H1 (cell line): ENCODE results near the gene CNOT10. TPM values are rescaled to one million over a fixed set of nuclear protein-coding genes. Genes with fewer than 3 reads are reported as not detected.

Source experiments
- CTCF ChIA-PET: fragments of 300-600 bp; sonication (Branson Sonifier 250); formaldehyde crosslinking; loops from one replicate; lab custom pipeline; 2021; ENCODE audit not compliant: partially characterized antibody; lab: Charles Lee
- POLR2A ChIA-PET: fragments of 300-600 bp; sonication (Branson Sonifier 250); formaldehyde crosslinking; loops from one replicate; lab custom pipeline; 2021; ENCODE audit warnings: inconsistent platforms; ENCODE audit not compliant: partially characterized antibody; lab: Charles Lee
- DNase-seq, 2 experiments: peaks; one replicate each; pipeline versions ENCODE4 v3.0.0 to v3.0.0-alpha.2; 2010 to 2022; ENCODE audit warnings: low spot score in 2 of 2, low read depth in 1 of 2, mixed read lengths in 1 of 2
- FAIRE-seq: peaks from 2 replicates; lab custom pipeline; 2011; peaks lifted over from hg19 to GRCh38; lab: Jason Lieb, UNC
- H2AFZ ChIP-seq: 2 replicates; pipeline ENCODE4 v1.8.1; 2012; ENCODE audit warnings: low read length, inconsistent platforms
- H2AK5ac ChIP-seq: 2 replicates; pipeline ENCODE4 v1.6.1; 2013; ENCODE audit warnings: low read depth, low read length
- H2BK120ac ChIP-seq: replicated peaks from 2 replicates; pipeline ENCODE3; 2013; ENCODE audit warnings: low read depth, low read length, inconsistent platforms
- H2BK12ac ChIP-seq: 2 replicates; pipeline ENCODE4 v1.6.1; 2013; ENCODE audit warnings: low read depth, low read length
- H2BK15ac ChIP-seq: 2 replicates; pipeline ENCODE4 v1.6.1; 2013; ENCODE audit warnings: low read length
- H2BK20ac ChIP-seq: 2 replicates; pipeline ENCODE4 v1.6.1; 2013; ENCODE audit warnings: low read length
- H2BK5ac ChIP-seq: 2 replicates; pipeline ENCODE4 v1.6.1; 2013; ENCODE audit warnings: low read depth, low read length
- H3K14ac ChIP-seq: 2 replicates; pipeline ENCODE4 v1.6.1; 2013; ENCODE audit warnings: inconsistent platforms; ENCODE audit not compliant: insufficient read length
- H3K18ac ChIP-seq: 2 replicates; pipeline ENCODE4 v1.6.1; 2013; ENCODE audit warnings: low read length; ENCODE audit errors: extremely low read depth
- H3K23ac ChIP-seq: 2 replicates; pipeline ENCODE4 v1.6.1; 2013; ENCODE audit warnings: inconsistent platforms; ENCODE audit not compliant: insufficient read length
- H3K23me2 ChIP-seq: 2 replicates; pipeline ENCODE4 v1.6.1; 2013; ENCODE audit warnings: low read depth, low read length
- H3K27ac ChIP-seq: 2 replicates; pipeline ENCODE4 v1.6.1; 2011; ENCODE audit warnings: low read depth, low read length, inconsistent platforms
- H3K27me3 ChIP-seq, 4 experiments: replicated peaks in 1 of 4; 1 replicate in 1 of 4; 2 replicates in 3 of 4; pipeline versions ENCODE4 v1.6.1 to v1.8.1; 2011 to 2013; ENCODE audit warnings: low read length in 3 of 4, mild to moderate bottlenecking in 3 of 4, inconsistent platforms in 2 of 4, mixed read lengths in 2 of 4, moderate library complexity in 1 of 4; ENCODE audit not compliant: control insufficient read depth in 3 of 4, insufficient read depth in 3 of 4; ENCODE audit errors: extremely low read depth in 1 of 4
- H3K36me3 ChIP-seq, 4 experiments: 2 replicates each; pipeline versions ENCODE4 v1.6.1 to v1.8.1; 2011 to 2013; ENCODE audit warnings: mild to moderate bottlenecking in 4 of 4, low read length in 3 of 4, moderate library complexity in 2 of 4, control low read depth in 1 of 4, inconsistent platforms in 1 of 4; ENCODE audit not compliant: insufficient read depth in 4 of 4, control insufficient read depth in 2 of 4
- H3K4ac ChIP-seq: replicated peaks from 2 replicates; pipeline ENCODE3; 2013; ENCODE audit warnings: low read length, low read depth, mixed read lengths, inconsistent platforms; ENCODE audit not compliant: insufficient read length
- H3K4me1 ChIP-seq, 4 experiments: replicated peaks in 1 of 4; 1 replicate in 1 of 4; 2 replicates in 3 of 4; pipeline versions ENCODE4 v1.6.1 to v1.8.1; 2011 to 2013; ENCODE audit warnings: low read length in 3 of 4, inconsistent platforms in 2 of 4, mixed read lengths in 1 of 4; ENCODE audit not compliant: insufficient read depth in 4 of 4, control insufficient read depth in 3 of 4
- H3K4me2 ChIP-seq, 2 experiments: 2 replicates each; pipeline versions ENCODE4 v1.6.1 to v1.8.1; 2011 to 2013; ENCODE audit warnings: low read depth in 2 of 2, low read length in 2 of 2, control low read depth in 1 of 2, inconsistent platforms in 1 of 2, mild to moderate bottlenecking in 1 of 2; ENCODE audit not compliant: insufficient read depth in 1 of 2
- H3K4me3 ChIP-seq, 4 experiments: fragments of 200-600, 300-600 bp in 1 of 4; sonication (generic), shearing (Covaris generic), sonication (Bioruptor Twin) in 1 of 4; 2 replicates each; pipeline versions ENCODE4 v1.5.1 to v1.8.1; 2011 to 2016; ENCODE audit warnings: low read length in 4 of 4, low read depth in 3 of 4, control low read depth in 2 of 4, inconsistent platforms in 2 of 4, mild to moderate bottlenecking in 2 of 4, mixed read lengths in 1 of 4, moderate library complexity in 1 of 4; ENCODE audit not compliant: insufficient read depth in 2 of 4; ENCODE audit errors: extremely low read depth in 1 of 4
- H3K56ac ChIP-seq: replicated peaks from 2 replicates; pipeline ENCODE3; 2013; ENCODE audit warnings: low read depth, mild to moderate bottlenecking, mixed read lengths, low read length, inconsistent platforms; ENCODE audit not compliant: insufficient read length
- H3K79me1 ChIP-seq: 2 replicates; pipeline ENCODE4 v1.6.1; 2013; ENCODE audit warnings: low read depth, low read length, control low read depth
- H3K79me2 ChIP-seq, 2 experiments: 2 replicates each; pipeline versions ENCODE4 v1.6.1 to v1.8.1; 2012 to 2013; ENCODE audit warnings: low read length in 2 of 2, mild to moderate bottlenecking in 2 of 2, inconsistent platforms in 1 of 2; ENCODE audit not compliant: insufficient read depth in 2 of 2, control insufficient read depth in 1 of 2
- H3K9ac ChIP-seq, 4 experiments: replicated peaks in 1 of 4; 1 replicate in 1 of 4; 2 replicates in 3 of 4; pipeline versions ENCODE4 v1.6.1 to v1.8.1; 2011 to 2013; ENCODE audit warnings: low read depth in 3 of 4, low read length in 3 of 4, control low read depth in 2 of 4, mild to moderate bottlenecking in 2 of 4, moderate library complexity in 2 of 4, inconsistent platforms in 1 of 4; ENCODE audit errors: extremely low read depth in 1 of 4
- H3K9me3 ChIP-seq, 2 experiments: 2 replicates each; pipeline versions ENCODE4 v1.6.1 to v1.8.1; 2012 to 2013; ENCODE audit warnings: mild to moderate bottlenecking in 2 of 2, moderate library complexity in 2 of 2, control low read depth in 1 of 2, inconsistent platforms in 1 of 2, low read depth in 1 of 2, low read length in 1 of 2, mixed read lengths in 1 of 2; ENCODE audit not compliant: insufficient read depth in 2 of 2
- H4K20me1 ChIP-seq, 2 experiments: replicated peaks in 1 of 2; 2 replicates each; pipeline versions ENCODE3 to v1.8.1; 2011 to 2013; ENCODE audit warnings: inconsistent platforms in 2 of 2, low read length in 2 of 2, mild to moderate bottlenecking in 1 of 2; ENCODE audit not compliant: insufficient read depth in 2 of 2, control insufficient read depth in 1 of 2
- H4K5ac ChIP-seq: 2 replicates; pipeline ENCODE4 v1.6.1; 2013; ENCODE audit warnings: low read length, low read depth, mixed read lengths, inconsistent platforms; ENCODE audit not compliant: insufficient read length
- H4K8ac ChIP-seq: 2 replicates; pipeline ENCODE4 v1.8.0; 2013; ENCODE audit warnings: mild to moderate bottlenecking, moderate library complexity, low read length, inconsistent platforms; ENCODE audit not compliant: insufficient read depth; ENCODE audit errors: extremely low read depth
- H4K91ac ChIP-seq: replicated peaks from 2 replicates; pipeline ENCODE3; 2013; ENCODE audit warnings: low read length, mixed read lengths, inconsistent platforms; ENCODE audit not compliant: insufficient read length
- ASH2L ChIP-seq: fragments of 200-600, 300-600 bp; sonication (generic); IDR thresholded peaks from one replicate; pipeline ENCODE4 v1.7.1; 2017; ENCODE audit warnings: low read length
- HDAC2 ChIP-seq, 2 experiments: fragments of 300-600 bp in 1 of 2; sonication (generic) in 1 of 2; IDR thresholded peaks; 2 replicates each; pipeline ENCODE4 v1.6.1; 2011 to 2012; ENCODE audit warnings: low read depth in 2 of 2, low read length in 2 of 2, mild to moderate bottlenecking in 2 of 2, moderate library complexity in 2 of 2, borderline replicate concordance in 1 of 2, inconsistent platforms in 1 of 2
- NANOG ChIP-seq: IDR thresholded peaks from 2 replicates; pipeline ENCODE4 v1.6.1; 2011; ENCODE audit warnings: low read length, low read depth, mild to moderate bottlenecking, inconsistent platforms; ENCODE audit not compliant: insufficient read depth, poor library complexity, severe bottlenecking
- RBBP5 ChIP-seq: IDR thresholded peaks from 2 replicates; pipeline ENCODE4 v1.7.1; 2012; ENCODE audit warnings: low read depth, mild to moderate bottlenecking, inconsistent platforms, low read length, moderate library complexity, borderline replicate concordance
- WGBS, 2 experiments: shearing (Covaris generic) in 1 of 2; methylation state at CpG; one replicate each; pipeline versions ENCODE4 v1.1.6 to v1.1.7; 2013 to 2015; ENCODE audit warnings: low lambda C conversion rate in 2 of 2, mixed read lengths in 2 of 2, inconsistent platforms in 1 of 2, low coverage in 1 of 2, missing lambda C conversion rate in 1 of 2; ENCODE audit not compliant: insufficient replicate concordance in 2 of 2, insufficient coverage in 1 of 2, insufficient read length in 1 of 2; ENCODE audit errors: extremely low coverage in 1 of 2, missing lambda C conversion rate in 1 of 2; 5-methylcytosine and 5-hydroxymethylcytosine counted together
- polyA plus RNA-seq, 7 experiments: library from polyadenylated mRNA; depleted of rRNA in 3 of 7; stranded (reverse) in 5 of 7; unstranded in 2 of 7; fragments of >200 nt in 5 of 7; fragments of 200-250 nt in 2 of 7; gene quantifications; 1 replicate in 5 of 7; 2 replicates in 1 of 7; 4 replicates in 1 of 7; pipeline versions ENCODE4 v1.2.1 to v1.2.3, GENCODE V29; 2011 to 2013; ENCODE audit warnings: missing spikeins in 2 of 7, mixed read lengths in 2 of 7
- total RNA-seq: library from RNA; stranded (reverse); fragmentation: NEBNext Ultra II Directional; extraction: Animal tissue kit (Norgen Biotek cat#: 25700); gene quantifications from 2 replicates; pipeline ENCODE4 v1.2.1, GENCODE V29; 2021

The CNOT10 gene
- total and polyA plus RNA-seq, 2 of the 8 experiments (the other 6 are each of a cell fraction or from before 2014, with no cell fraction given), result 39.9 to 55.9 TPM

- Histone ChIP-seq H4K20me1 (peaks cover 2 to 11% of the 10 kb centered on the region in 2 experiments), H2AK5ac (no peak overlapping the region), H3K79me1 (no peaks in the 10 kb centered on the region; the same call in 1 of the 2 replicates), H3K23me2 (peaks cover 5% of the 10 kb centered on the region; the same call in 1 of the 2 replicates), H3K14ac (no peak overlapping the region), H3K79me2 (peaks cover 24 to 69% of the 10 kb centered on the region in 2 experiments), H3K9me3 (no peaks in the 10 kb centered on the region), H3K4me3 (peak overlapping the region in 2 of 4 experiments; percentile 31 to 88; a peak in 5 of 8 replicates), H3K9ac (no peak overlapping the region), H2BK120ac (no peak overlapping the region), H3K18ac (0 out of 2 replicates have a peak overlapping the region, but pooled peaks have one; percentile 74), H3K56ac (no peak overlapping the region), H3K27ac (no peak overlapping the region), H4K91ac (no peak overlapping the region), H2BK5ac (no peak overlapping the region), H2BK15ac (no peak overlapping the region), H3K36me3 (peaks cover 13 to 20% (median 16%) of the 10 kb centered on the region in 4 experiments), H3K27me3 (no peaks in the 10 kb centered on the region), H2BK20ac (no peak overlapping the region), H4K5ac (no peak overlapping the region), H2BK12ac (no peak overlapping the region), H3K4ac (no peak overlapping the region), H3K23ac (no peak overlapping the region), H3K4me1 (peaks cover 9 to 27% (median 11%) of the 10 kb centered on the region in 4 experiments; a peak in 6 of 7 replicates), H4K8ac (no peak overlapping the region), H3K4me2 (peak overlapping the region; percentile 53 to 74), H2AFZ (no peak overlapping the region)
- ChIA-PET CTCF (interaction anchor here (0.8 to 4.5 kb wide), 6 partner anchors 13 to 89 kb away, joined by 3 to 25 read pairs (median 6); no protein-coding TSS in a partner anchor), POLR2A (interaction anchor here (0.7 to 15.1 kb wide), 11 partner anchors 9 to 86 kb away, joined by 3 to 230 read pairs (median 10); no protein-coding TSS in a partner anchor)
- 0 out of 2 replicates have a peak, but pooled peaks have one; percentile 29 for TF ChIP-seq RBBP5
- peak; percentile 43 for TF ChIP-seq ASH2L
- TF ChIP-seq HDAC2 (IDR thresholded peaks at IDR 0.05; ENCODE audit: borderline replicate concordance in 1 of 2, low read depth in 2 of 2, low read length in 2 of 2), result 0 out of 4 replicates have a peak, but pooled peaks of 1 of the 2 experiments have one; percentile 6
- TF ChIP-seq NANOG, result no peak
- WGBS, 2 experiments, result 29% methylated on average over 5 of the region's 6 CpGs; no CpG with 5 or more reads in 1 of the 2 experiments
- FAIRE-seq, result no peak
- no peak for DNase-seq
Observed at GRCh38 chr3:32814361-32814760, 129.4 kb downstream of the CNOT10 start.
